HL-60 (cell line): ENCODE results near the gene GDI2.

Experiments
- DNase-seq, 2 experiments: peaks; one replicate each; pipeline ENCODE4 v3.0.0-alpha.2; 2010 to 2020; ENCODE audit warnings: low read depth in 1 of 2, low spot score in 1 of 2
- H3K27ac ChIP-seq: fragments of 250-450 bp; sonication (Bioruptor Pico); replicated peaks from 2 replicates; pipeline ENCODE4 v1.5.1; 2020; ENCODE audit warnings: mild to moderate bottlenecking, moderate library complexity
- H3K27me3 ChIP-seq: fragments of 250-450 bp; sonication (Bioruptor Pico); 2 replicates; pipeline ENCODE4 v1.5.1; 2021; ENCODE audit warnings: mild to moderate bottlenecking, moderate library complexity; ENCODE audit not compliant: insufficient read depth, poor library complexity, severe bottlenecking
- H3K4me3 ChIP-seq: replicated peaks from 2 replicates; pipeline ENCODE4 v1.5.1; 2011; ENCODE audit warnings: mild to moderate bottlenecking, control low read depth, low read length; ENCODE audit not compliant: insufficient read depth
- GABPA ChIP-seq: IDR thresholded peaks from 2 replicates; pipeline ENCODE4 v1.6.1; 2012; ENCODE audit warnings: low read depth
- POLR2AphosphoS5 ChIP-seq: IDR thresholded peaks from 2 replicates; pipeline ENCODE4 v1.6.1; 2012; ENCODE audit warnings: low read depth
- SPI1 ChIP-seq: IDR thresholded peaks from 2 replicates; pipeline ENCODE4 v1.6.1; 2012; ENCODE audit warnings: low read depth, mild to moderate bottlenecking, borderline replicate concordance
- TF ChIP-seq, protein P1 (sequence below): IDR thresholded peaks from 2 replicates; pipeline ENCODE4 v1.6.1; 2012; ENCODE audit warnings: low read depth; ENCODE audit not compliant: insufficient replicate concordance
- TF ChIP-seq, protein P2 (sequence below): IDR thresholded peaks from one replicate; pipeline ENCODE4 v1.5.1; 2011; ENCODE audit warnings: low read length, control low read depth, inconsistent platforms; ENCODE audit not compliant: insufficient read depth

Gene GDI2

DNA sequence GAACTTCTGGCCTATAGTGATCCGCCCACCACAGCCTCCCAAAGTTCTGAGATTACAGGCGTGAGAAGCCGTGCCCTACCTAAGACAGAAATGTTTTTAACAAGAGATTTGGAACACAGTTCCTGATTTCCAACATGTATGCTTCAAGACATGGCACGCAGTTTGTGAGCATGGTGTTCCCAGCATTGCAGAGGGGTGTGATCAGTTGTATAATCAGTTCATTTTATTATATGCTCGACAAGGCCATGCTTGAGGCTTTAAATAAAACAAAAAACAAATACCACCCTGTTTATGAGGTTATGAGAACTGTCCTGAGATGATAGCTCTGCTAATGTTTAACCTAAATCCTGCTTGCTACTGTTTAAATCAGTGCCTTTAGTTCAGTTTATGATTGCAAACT, 68.4 kb downstream of the GDI2 start:
- TF ChIP-seq GABPA = no peak
- TF ChIP-seq POLR2AphosphoS5 = no peak
- TF ChIP-seq SPI1 = no peak
- TF ChIP-seq, protein P1, sequence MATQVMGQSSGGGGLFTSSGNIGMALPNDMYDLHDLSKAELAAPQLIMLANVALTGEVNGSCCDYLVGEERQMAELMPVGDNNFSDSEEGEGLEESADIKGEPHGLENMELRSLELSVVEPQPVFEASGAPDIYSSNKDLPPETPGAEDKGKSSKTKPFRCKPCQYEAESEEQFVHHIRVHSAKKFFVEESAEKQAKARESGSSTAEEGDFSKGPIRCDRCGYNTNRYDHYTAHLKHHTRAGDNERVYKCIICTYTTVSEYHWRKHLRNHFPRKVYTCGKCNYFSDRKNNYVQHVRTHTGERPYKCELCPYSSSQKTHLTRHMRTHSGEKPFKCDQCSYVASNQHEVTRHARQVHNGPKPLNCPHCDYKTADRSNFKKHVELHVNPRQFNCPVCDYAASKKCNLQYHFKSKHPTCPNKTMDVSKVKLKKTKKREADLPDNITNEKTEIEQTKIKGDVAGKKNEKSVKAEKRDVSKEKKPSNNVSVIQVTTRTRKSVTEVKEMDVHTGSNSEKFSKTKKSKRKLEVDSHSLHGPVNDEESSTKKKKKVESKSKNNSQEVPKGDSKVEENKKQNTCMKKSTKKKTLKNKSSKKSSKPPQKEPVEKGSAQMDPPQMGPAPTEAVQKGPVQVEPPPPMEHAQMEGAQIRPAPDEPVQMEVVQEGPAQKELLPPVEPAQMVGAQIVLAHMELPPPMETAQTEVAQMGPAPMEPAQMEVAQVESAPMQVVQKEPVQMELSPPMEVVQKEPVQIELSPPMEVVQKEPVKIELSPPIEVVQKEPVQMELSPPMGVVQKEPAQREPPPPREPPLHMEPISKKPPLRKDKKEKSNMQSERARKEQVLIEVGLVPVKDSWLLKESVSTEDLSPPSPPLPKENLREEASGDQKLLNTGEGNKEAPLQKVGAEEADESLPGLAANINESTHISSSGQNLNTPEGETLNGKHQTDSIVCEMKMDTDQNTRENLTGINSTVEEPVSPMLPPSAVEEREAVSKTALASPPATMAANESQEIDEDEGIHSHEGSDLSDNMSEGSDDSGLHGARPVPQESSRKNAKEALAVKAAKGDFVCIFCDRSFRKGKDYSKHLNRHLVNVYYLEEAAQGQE = no peak
- TF ChIP-seq, protein P2, sequence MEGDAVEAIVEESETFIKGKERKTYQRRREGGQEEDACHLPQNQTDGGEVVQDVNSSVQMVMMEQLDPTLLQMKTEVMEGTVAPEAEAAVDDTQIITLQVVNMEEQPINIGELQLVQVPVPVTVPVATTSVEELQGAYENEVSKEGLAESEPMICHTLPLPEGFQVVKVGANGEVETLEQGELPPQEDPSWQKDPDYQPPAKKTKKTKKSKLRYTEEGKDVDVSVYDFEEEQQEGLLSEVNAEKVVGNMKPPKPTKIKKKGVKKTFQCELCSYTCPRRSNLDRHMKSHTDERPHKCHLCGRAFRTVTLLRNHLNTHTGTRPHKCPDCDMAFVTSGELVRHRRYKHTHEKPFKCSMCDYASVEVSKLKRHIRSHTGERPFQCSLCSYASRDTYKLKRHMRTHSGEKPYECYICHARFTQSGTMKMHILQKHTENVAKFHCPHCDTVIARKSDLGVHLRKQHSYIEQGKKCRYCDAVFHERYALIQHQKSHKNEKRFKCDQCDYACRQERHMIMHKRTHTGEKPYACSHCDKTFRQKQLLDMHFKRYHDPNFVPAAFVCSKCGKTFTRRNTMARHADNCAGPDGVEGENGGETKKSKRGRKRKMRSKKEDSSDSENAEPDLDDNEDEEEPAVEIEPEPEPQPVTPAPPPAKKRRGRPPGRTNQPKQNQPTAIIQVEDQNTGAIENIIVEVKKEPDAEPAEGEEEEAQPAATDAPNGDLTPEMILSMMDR = no peak
- H3K27ac ChIP-seq = no peak overlapping the region
- H3K27me3 ChIP-seq = no peaks in the 10 kb centered on the region
- DNase-seq = no peak
- H3K4me3 ChIP-seq = no peak overlapping the region

DNA sequence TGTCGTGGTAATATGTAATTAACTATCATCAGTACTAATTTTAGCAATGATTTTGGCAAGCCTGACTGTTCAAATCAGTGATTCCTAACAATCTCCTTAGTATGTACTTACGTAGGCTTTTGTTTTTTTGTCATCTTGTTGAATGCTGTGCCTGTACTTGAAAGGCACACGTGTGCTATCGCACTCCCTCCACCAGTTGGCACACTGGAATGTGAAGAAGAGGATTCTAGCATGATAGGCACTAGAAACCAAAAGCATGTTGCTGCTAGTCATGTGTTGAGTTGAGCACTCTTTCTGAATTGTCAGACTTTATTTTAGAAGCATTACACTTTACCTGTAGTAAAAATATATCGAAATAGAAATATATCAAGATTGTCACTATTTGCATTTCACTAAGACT, 69.5 kb downstream of the GDI2 start:
- no peak overlapping the region for H3K4me3 ChIP-seq
- no peak overlapping the region for H3K27ac ChIP-seq
- DNase-seq = no peak
- TF ChIP-seq POLR2AphosphoS5 = no peak
- no peak for TF ChIP-seq SPI1
- TF ChIP-seq, protein P2 = no peak
- TF ChIP-seq, protein P1 = no peak
- no peak for TF ChIP-seq GABPA
- H3K27me3 ChIP-seq = no peaks in the 10 kb centered on the region

DNA sequence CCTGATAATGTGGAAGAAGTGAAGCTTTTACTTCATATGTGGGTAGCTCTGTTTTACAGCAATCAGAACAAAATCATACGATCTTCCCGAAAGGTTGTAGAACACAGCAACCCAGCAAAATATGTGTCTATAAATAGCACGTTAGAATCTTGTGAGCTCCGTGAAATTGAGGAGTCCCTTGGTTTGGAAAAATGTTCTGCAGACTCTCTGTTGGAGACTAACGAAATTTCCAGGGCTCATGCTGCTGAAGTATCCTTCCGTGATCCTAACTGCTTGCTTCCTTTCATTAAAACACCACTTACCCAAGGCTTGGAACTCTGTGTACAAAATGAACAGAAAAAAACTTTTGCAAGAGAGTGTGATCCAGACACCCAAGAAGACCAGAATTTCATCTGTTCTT, 71.1 kb downstream of the GDI2 start:
- TF ChIP-seq GABPA (no peak), SPI1 (no peak), POLR2AphosphoS5 (no peak)
- TF ChIP-seq, protein P2 = no peak
- TF ChIP-seq, protein P1 = no peak
- no peak for DNase-seq
- no peaks in the 10 kb centered on the region for H3K27me3 ChIP-seq
- no peak overlapping the region for H3K4me3 ChIP-seq
- H3K27ac ChIP-seq = no peak overlapping the region
